OCI-LY1 (cell line): Measurements from ENCODE around the gene BBS1.

ENCODE experiments used
- H2AFZ ChIP-seq: fragments of 200-600 bp; sonication (generic), shearing (Covaris generic); 2 replicates; pipeline ENCODE4 v1.6.0; 2014; ENCODE audit warnings: antibody characterized with exemption, mild to moderate bottlenecking, low read length
- H3F3A ChIP-seq: fragments of 200-600 bp; sonication (generic), shearing (Covaris generic); 2 replicates; pipeline ENCODE4 v1.6.0; 2014; ENCODE audit warnings: mild to moderate bottlenecking, antibody characterized with exemption, low read length, moderate library complexity; ENCODE audit not compliant: insufficient read depth
- H3K27ac ChIP-seq: fragments of 200-600 bp; sonication (generic); 2 replicates; pipeline ENCODE4 v1.5.1; 2014; ENCODE audit warnings: low read length, mixed run types, mild to moderate bottlenecking, low read depth; ENCODE audit not compliant: poor library complexity, severe bottlenecking
- H3K27me3 ChIP-seq: fragments of 200-600 bp; sonication (generic); 2 replicates; pipeline ENCODE4 v1.6.0; 2014; ENCODE audit warnings: antibody characterized with exemption, mild to moderate bottlenecking, low read length, moderate library complexity; ENCODE audit not compliant: insufficient read depth
- H3K36me3 ChIP-seq: fragments of 200-600 bp; sonication (generic); 2 replicates; pipeline ENCODE4 v1.6.1; 2014; ENCODE audit warnings: mild to moderate bottlenecking, antibody characterized with exemption, low read length, moderate library complexity, mixed read lengths; ENCODE audit not compliant: insufficient read depth
- H3K4me1 ChIP-seq: fragments of 200-600 bp; sonication (generic); 2 replicates; pipeline ENCODE4 v1.5.1; 2014; ENCODE audit warnings: mild to moderate bottlenecking, low read length, moderate library complexity; ENCODE audit not compliant: insufficient read depth, severe bottlenecking
- H3K4me2 ChIP-seq: fragments of 200-600 bp; sonication (generic), shearing (Covaris generic); 2 replicates; pipeline ENCODE4 v1.6.1; 2014; ENCODE audit warnings: low read length
- H3K4me3 ChIP-seq: fragments of 200-600 bp; sonication (generic); 2 replicates; pipeline ENCODE4 v1.5.1; 2014; ENCODE audit warnings: low read length, low read depth, mild to moderate bottlenecking, mixed read lengths; ENCODE audit not compliant: poor library complexity, severe bottlenecking
- H3K79me2 ChIP-seq: fragments of 200-600 bp; shearing (Covaris generic); 2 replicates; pipeline ENCODE4 v1.6.1; 2016; ENCODE audit warnings: mixed run types, low read length, mixed read lengths; ENCODE audit not compliant: insufficient read depth
- H3K9ac ChIP-seq: fragments of 200-600 bp; sonication (generic), shearing (Covaris generic); 2 replicates; pipeline ENCODE4 v1.6.1; 2014; ENCODE audit warnings: mild to moderate bottlenecking, low read length, mixed read lengths
- H3K9me2 ChIP-seq: fragments of 200-600 bp; sonication (generic), shearing (Covaris generic); 2 replicates; pipeline ENCODE4 v1.6.1; 2014; ENCODE audit warnings: low read depth, mild to moderate bottlenecking, low read length, mixed read lengths
- H3K9me3 ChIP-seq: fragments of 200-600 bp; shearing (Covaris generic); 2 replicates; pipeline ENCODE4 v1.6.1; 2014; ENCODE audit warnings: low read length, mixed read lengths
- H4K20me1 ChIP-seq: fragments of 200-600 bp; sonication (generic), shearing (Covaris generic); 2 replicates; pipeline ENCODE4 v1.6.0; 2016; ENCODE audit warnings: mild to moderate bottlenecking, low read length; ENCODE audit not compliant: insufficient read depth
- CTCF ChIP-seq: fragments of 200-600 bp; sonication (generic), shearing (Covaris generic); IDR thresholded peaks from 2 replicates; pipeline ENCODE4 v1.5.1; 2017; ENCODE audit warnings: mild to moderate bottlenecking, antibody characterized with exemption, low read length, moderate library complexity, mixed read lengths
- EZH2 ChIP-seq: fragments of 200-600 bp; sonication (generic), shearing (Covaris generic); IDR thresholded peaks from 2 replicates; pipeline ENCODE4 v1.8.0; 2017; ENCODE audit warnings: borderline replicate concordance, mixed run types, mild to moderate bottlenecking, antibody characterized with exemption, low read length, moderate library complexity, mixed read lengths

Gene BBS1

GRCh38 chr11:66547662-66548009 is 37.2 kb downstream of the BBS1 start:
- 0 out of 2 replicates have a peak, but pooled peaks cover 3% of the 10 kb centered on the region for H3K27me3 ChIP-seq
- TF ChIP-seq CTCF, result no peak
- TF ChIP-seq EZH2, result no peak
- no peaks in the 10 kb centered on the region; the same call in 1 of the 2 replicates for H3K36me3 ChIP-seq
- H3F3A ChIP-seq, result no peaks in the 10 kb centered on the region
- H3K4me3 ChIP-seq, result no peak overlapping the region
- no peaks in the 10 kb centered on the region for H3K9me3 ChIP-seq
- no peaks in the 10 kb centered on the region for H3K9me2 ChIP-seq
- no peaks in the 10 kb centered on the region for H3K79me2 ChIP-seq
- H3K9ac ChIP-seq, result no peak overlapping the region
- no peak overlapping the region for H2AFZ ChIP-seq
- H3K4me2 ChIP-seq, result no peak overlapping the region
- no peak overlapping the region for H3K27ac ChIP-seq
- no peaks in the 10 kb centered on the region for H4K20me1 ChIP-seq
- peaks cover 33% of the 10 kb centered on the region for H3K4me1 ChIP-seq

GRCh38 chr11:66548041-66548440 is 37.6 kb downstream of the BBS1 start:
- Histone ChIP-seq H3K9me2 (no peaks in the 10 kb centered on the region), H3K4me3 (no peak overlapping the region), H3K4me2 (no peak overlapping the region), H3K4me1 (peaks cover 33% of the 10 kb centered on the region), H3K27ac (no peak overlapping the region), H4K20me1 (no peaks in the 10 kb centered on the region), H3K9me3 (no peaks in the 10 kb centered on the region), H3K36me3 (no peaks in the 10 kb centered on the region; the same call in 1 of the 2 replicates), H3K9ac (no peak overlapping the region), H3K27me3 (0 out of 2 replicates have a peak, but pooled peaks cover 3% of the 10 kb centered on the region), H3K79me2 (no peaks in the 10 kb centered on the region), H2AFZ (no peak overlapping the region), H3F3A (no peaks in the 10 kb centered on the region)
- TF ChIP-seq EZH2 (no peak), CTCF (no peak)

- no peak for TF ChIP-seq CTCF
- no peak for TF ChIP-seq EZH2
- Histone ChIP-seq H3F3A (no peaks in the 10 kb centered on the region), H3K9me2 (no peaks in the 10 kb centered on the region), H4K20me1 (no peaks in the 10 kb centered on the region), H3K9ac (no peak overlapping the region), H3K9me3 (no peaks in the 10 kb centered on the region), H3K27ac (no peak overlapping the region), H3K4me1 (peaks cover 25% of the 10 kb centered on the region), H3K79me2 (no peaks in the 10 kb centered on the region), H3K4me2 (no peak overlapping the region), H3K27me3 (0 out of 2 replicates have a peak, but pooled peaks cover 3% of the 10 kb centered on the region), H3K36me3 (no peaks in the 10 kb centered on the region), H2AFZ (no peak overlapping the region), H3K4me3 (no peak overlapping the region)
Measured at GRCh38 chr11:66548774-66549630, 38.6 kb downstream of the BBS1 start.
